PC-3 (cell line): Measurements from ENCODE around the gene KREMEN2. TPM values are rescaled to one million over a fixed set of nuclear protein-coding genes. Genes with fewer than 3 reads are reported as not detected.
A peak's percentile ranks its signal among the peaks of the same experiment; 100 is the strongest.

ENCODE experiments used
- ATAC-seq: fragments of 200-7000 bp; cut with Tn5 transposase; 2 replicates; pipeline ENCODE4 v1.9.1; 2020; ENCODE audit warnings: mild to moderate bottlenecking, moderate library complexity
- BruUV-seq: library from RNA; stranded (reverse); fragments of 400-500 nt; replicated peaks from 2 replicates; lab custom pipeline; 2021; lab: Mats Ljungman, UMichigan
- CTCF ChIA-PET: fragments of 300-600 bp; sonication (Branson Sonifier 250); formaldehyde crosslinking; loops from one replicate; lab custom pipeline; 2022; ENCODE audit warnings: antibody characterized with exemption; lab: Charles Lee
- POLR2A ChIA-PET: fragments of 300-600 bp; sonication (Branson Sonifier 250); formaldehyde crosslinking; loops from one replicate; lab custom pipeline; 2022; ENCODE audit warnings: antibody characterized with exemption; ENCODE audit not compliant: unreplicated experiment; lab: Charles Lee
- DNase-seq: peaks from one replicate; pipeline ENCODE4 v3.0.0-alpha.2; 2015
- H2AFZ ChIP-seq: fragments of 300-600 bp; sonication (generic); 2 replicates; pipeline ENCODE4 v1.6.0; 2016; ENCODE audit warnings: antibody characterized with exemption, low read length
- H3F3A ChIP-seq: fragments of 300-600 bp; sonication (generic); one replicate; pipeline ENCODE4 v1.6.0; 2017; ENCODE audit warnings: antibody characterized with exemption, low read length, control low read depth, mild to moderate bottlenecking; ENCODE audit not compliant: unreplicated experiment
- H3K27ac ChIP-seq: fragments of 300-600 bp; sonication (generic); 2 replicates; pipeline ENCODE4 v1.5.1; 2016; ENCODE audit warnings: mild to moderate bottlenecking, low read length
- H3K27me3 ChIP-seq: fragments of 300-600 bp; sonication (generic); 2 replicates; pipeline ENCODE4 v1.6.1; 2016; ENCODE audit warnings: low read length, mixed read lengths
- H3K36me3 ChIP-seq: fragments of 300-600 bp; sonication (generic); 2 replicates; pipeline ENCODE4 v1.6.1; 2016; ENCODE audit warnings: low read depth, mixed run types, low read length, mixed read lengths
- H3K4me1 ChIP-seq: fragments of 300-600 bp; sonication (generic); 2 replicates; pipeline ENCODE4 v1.5.1; 2016; ENCODE audit warnings: low read length; ENCODE audit not compliant: insufficient read depth
- H3K4me2 ChIP-seq: fragments of 300-600 bp; sonication (generic); 2 replicates; pipeline ENCODE4 v1.6.0; 2016; ENCODE audit warnings: low read length
- H3K4me3 ChIP-seq: fragments of 300-600 bp; sonication (generic); 2 replicates; pipeline ENCODE4 v1.5.1; 2016; ENCODE audit warnings: mild to moderate bottlenecking, low read length, mixed read lengths
- H3K79me2 ChIP-seq: fragments of 300-600 bp; sonication (generic); 2 replicates; pipeline ENCODE4 v1.6.1; 2017; ENCODE audit warnings: low read length, mixed read lengths
- H3K9ac ChIP-seq: fragments of 300-600 bp; sonication (generic); 2 replicates; pipeline ENCODE4 v1.6.0; 2016; ENCODE audit warnings: mild to moderate bottlenecking, low read length
- H3K9me2 ChIP-seq: fragments of 300-600 bp; sonication (generic); replicated peaks from 2 replicates; pipeline ENCODE4 v1.6.1; 2016; ENCODE audit warnings: mixed run types, low read length, mixed read lengths
- H3K9me3 ChIP-seq: fragments of 300-600 bp; sonication (generic); 2 replicates; pipeline ENCODE4 v1.6.1; 2016; ENCODE audit warnings: low read length, mixed read lengths
- H4K20me1 ChIP-seq: fragments of 300-600 bp; sonication (generic); 2 replicates; pipeline ENCODE4 v1.6.1; 2016; ENCODE audit warnings: low read length, mixed read lengths
- CTCF ChIP-seq: fragments of 300-600 bp; sonication (generic); conservative IDR thresholded peaks from 2 replicates; pipeline ENCODE4 v1.5.1; 2017; ENCODE audit warnings: antibody characterized with exemption, low read depth, mild to moderate bottlenecking, low read length
- EZH2 ChIP-seq: fragments of 300-600 bp; sonication (generic); IDR thresholded peaks from one replicate; pipeline ENCODE4 v1.6.1; 2017; ENCODE audit warnings: antibody characterized with exemption, mild to moderate bottlenecking, low read length; ENCODE audit not compliant: unreplicated experiment
- EZH2phosphoT487 ChIP-seq: fragments of 300-600 bp; sonication (generic); IDR thresholded peaks from 2 replicates; pipeline ENCODE4 v1.6.1; 2018; ENCODE audit warnings: mild to moderate bottlenecking, antibody characterized with exemption, low read length, borderline replicate concordance
- intact Hi-C: fragments of 100-400 bp; cut with micrococcal nuclease; formaldehyde crosslinking; loops from 2 replicates; pipeline ENCODE4 v1.9.0; 2023
- total RNA-seq: library from RNA; depleted of rRNA; stranded (reverse); fragments of >200 nt; gene quantifications from 2 replicates; pipeline ENCODE4 v1.2.3, GENCODE V29; 2014

Gene KREMEN2
- total RNA-seq, 1 experiment from 2014 or later = 3.6 TPM

GRCh38 chr16:2919511-2920255, 44.4 kb upstream of the KREMEN2 start:
- intact Hi-C loops = loop anchor here (1.0 to 2.0 kb wide), 2 partner anchors 14 to 45 kb away; no protein-coding TSS in a partner anchor

GRCh38 chr16:2923481-2923880, 40.6 kb upstream of the KREMEN2 start:
- Histone ChIP-seq H3K4me1 (peaks cover 5% of the 10 kb centered on the region; the same call in 1 of the 2 replicates), H3K4me3 (no peak overlapping the region), H3K36me3 (no peaks in the 10 kb centered on the region), H3K9ac (no peak overlapping the region), H2AFZ (no peak overlapping the region), H3K4me2 (no peak overlapping the region), H4K20me1 (no peaks in the 10 kb centered on the region), H3F3A (no peaks in the 10 kb centered on the region), H3K79me2 (no peaks in the 10 kb centered on the region), H3K9me2 (no peaks in the 10 kb centered on the region), H3K9me3 (no peaks in the 10 kb centered on the region), H3K27me3 (no peaks in the 10 kb centered on the region), H3K27ac (no peak overlapping the region)
- intact Hi-C loops = no loop called here
- POLR2A ChIA-PET = no interaction called here
- ATAC-seq (no peak), DNase-seq (no peak)
- TF ChIP-seq CTCF (no peak), EZH2phosphoT487 (no peak), EZH2 (no peak)
- BruUV-seq = no TSS peak
- CTCF ChIA-PET = interaction anchor here (0.6 to 0.7 kb wide), 2 partner anchors 24 to 49 kb away, joined by 3 to 5 read pairs; no protein-coding TSS in a partner anchor

More at GRCh38 chr16:2919511-2920255, 44.4 kb upstream of the KREMEN2 start:
- POLR2A ChIA-PET = no interaction called here
- ATAC-seq (no peak), DNase-seq (peak; percentile 74)
- no peaks in the 10 kb centered on the region for H3K36me3 ChIP-seq
- CTCF ChIA-PET = interaction anchor here (0.5 to 0.6 kb wide), 2 partner anchors 14 to 235 kb away, joined by 3 read pairs; no protein-coding TSS in a partner anchor
- no peak overlapping the region for H3K4me2 ChIP-seq
- H3K4me1 ChIP-seq = peaks cover 11% of the 10 kb centered on the region
- no peak overlapping the region for H3K9ac ChIP-seq
- BruUV-seq = no TSS peak
- H3K4me3 ChIP-seq = no peak overlapping the region
- no peaks in the 10 kb centered on the region for H4K20me1 ChIP-seq
- no peaks in the 10 kb centered on the region for H3K79me2 ChIP-seq
- peaks cover 4% of the 10 kb centered on the region for H3F3A ChIP-seq
- no peak overlapping the region for H2AFZ ChIP-seq
- TF ChIP-seq EZH2phosphoT487 (no peak), CTCF (peak; percentile 85), EZH2 (no peak)
- H3K27ac ChIP-seq = no peak overlapping the region
- H3K9me3 ChIP-seq = no peaks in the 10 kb centered on the region
- no peaks in the 10 kb centered on the region for H3K27me3 ChIP-seq
- H3K9me2 ChIP-seq = no peaks in the 10 kb centered on the region
